ENCODE measurements around the gene PCGF1. TPM values are rescaled to one million over a fixed set of nuclear protein-coding genes. Genes with fewer than 3 reads are reported as not detected.

The PCGF1 gene
- total and polyA plus RNA-seq, 2 of the 13 experiments (the other 11 are each of a cell fraction or from before 2014, with no cell fraction given): 20.4 to 22.6 TPM

DNA sequence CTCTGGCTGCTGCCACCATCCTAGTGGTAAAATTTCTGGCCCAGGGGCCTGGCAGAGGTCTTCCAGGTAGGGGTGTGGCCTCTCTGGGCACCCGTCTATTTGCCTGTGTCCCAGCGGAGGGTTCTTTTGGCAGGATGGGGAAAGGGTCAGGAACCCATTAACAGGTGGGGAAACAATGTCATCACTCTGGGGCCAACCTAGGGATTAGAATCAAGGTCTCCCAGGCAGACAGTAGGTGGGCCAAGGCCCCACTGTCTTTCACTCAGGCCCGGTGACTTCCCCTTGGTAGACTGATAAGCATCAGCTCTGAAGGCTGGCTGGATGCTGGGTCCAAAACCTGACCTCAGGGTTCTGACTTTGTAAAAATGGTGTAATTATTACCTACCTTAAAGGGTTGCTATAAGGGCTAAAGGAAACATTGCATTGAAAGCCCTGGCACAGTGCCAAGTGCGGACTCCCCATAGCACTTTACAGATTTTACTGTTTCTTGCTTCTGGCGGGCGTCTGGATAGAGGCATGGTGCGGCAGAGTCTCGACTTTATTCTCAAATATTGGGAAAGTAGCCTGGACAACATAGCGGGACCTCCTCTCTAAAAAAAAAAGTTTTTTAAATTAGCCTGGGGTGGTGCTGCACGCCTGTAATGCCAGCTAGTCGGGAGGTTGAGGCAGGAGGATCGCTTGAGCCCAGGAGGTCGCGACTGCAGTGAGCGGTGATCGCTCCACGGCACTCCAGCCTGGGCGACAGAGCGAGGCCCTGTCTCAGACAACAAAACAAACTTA is 10.3 kb downstream of the PCGF1 start:
- WGBS (ENCODE audit: low lambda C conversion rate): 41% methylated on average over 18 of the region's 19 CpGs
- Histone ChIP-seq H2AFZ (ENCODE audit: low read length) (no peak overlapping the region), H3K79me2 (ENCODE audit: insufficient read depth, low read length) (peaks cover 13% of the 10 kb centered on the region), H3K27ac (ENCODE audit: extremely low read length, insufficient read depth, low read length) (peak overlapping the region; percentile 70), H3K4me1 (ENCODE audit: insufficient read depth, low read length) (peaks cover 66% of the 10 kb centered on the region), H3K36me3 (replicated peaks in 1 of 2; ENCODE audit: control insufficient read depth in 1 of 2, insufficient read depth in 2 of 2, low read length in 2 of 2) (peaks cover 12 to 21% of the 10 kb centered on the region in 2 experiments), H3K4me3 (replicated peaks in 1 of 3; ENCODE audit: insufficient read depth in 1 of 3, low read depth in 2 of 3, low read length in 3 of 3) (peak overlapping the region; percentile 2 to 66 (median 53); a peak in 5 of 6 replicates), H4K20me1 (ENCODE audit: insufficient read depth, low read length) (no peaks in the 10 kb centered on the region), H3K9me3 (ENCODE audit: low read length) (no peaks in the 10 kb centered on the region), H3K27me3 (ENCODE audit: control insufficient read depth in 1 of 2, insufficient read depth in 2 of 2, low read length in 2 of 2) (no peaks in the 10 kb centered on the region; a peak in 1 of 5 replicates), H3K9ac (ENCODE audit: insufficient read depth, low read depth, low read length) (peak overlapping the region; percentile 41; the same call in 1 of the 2 replicates), H3K4me2 (ENCODE audit: low read depth, low read length) (peak overlapping the region; percentile 92)
- in situ Hi-C loops (cut with HindIII; ENCODE audit: extremely low pct_ligation_motif_present, low pct_unique_long_range_greater_than_20kb) (no loop called here), intact Hi-C loops (cut with micrococcal nuclease; ENCODE audit: unreplicated experiment) (loop anchor here (1.0 to 10.0 kb wide), 2 partner anchors 8 to 1802 kb away; no protein-coding TSS in a partner anchor)
- ChIA-PET POLR2A (interaction anchor here (0.6 to 16.5 kb wide), 10 partner anchors 10 to 106 kb away, joined by 3 to 795 read pairs (median 4); partner anchors contain the start of genes CCDC142, DQX1, MRPL53 and PCGF1), CTCF (ENCODE audit: low intra/inter-chr PET ratio, low total read pairs) (no interaction called here)
- ATAC-seq (peak; percentile 50), FAIRE-seq (peak; percentile 99), DNase-seq (ENCODE audit: low spot score) (peak; percentile 86)
- no TSS peak for BruUV-seq (replicated peaks)
- TF ChIP-seq ZNF264 (CRISPR knock-in tag; IDR thresholded peaks at IDR 0.05): no peak
- peak; percentile 100 for TF ChIP-seq LCORL (IDR thresholded peaks at IDR 0.05)
- peak; percentile 67; the same call in 1 of the 2 replicates for TF ChIP-seq LCORL (CRISPR knock-in tag; IDR thresholded peaks at IDR 0.05)
- TF ChIP-seq POLR2A (IDR thresholded peaks at IDR 0.05; ENCODE audit: insufficient read depth in 1 of 2, low read depth in 2 of 2, low read length in 2 of 2): no peak
- TF ChIP-seq, protein P1, sequence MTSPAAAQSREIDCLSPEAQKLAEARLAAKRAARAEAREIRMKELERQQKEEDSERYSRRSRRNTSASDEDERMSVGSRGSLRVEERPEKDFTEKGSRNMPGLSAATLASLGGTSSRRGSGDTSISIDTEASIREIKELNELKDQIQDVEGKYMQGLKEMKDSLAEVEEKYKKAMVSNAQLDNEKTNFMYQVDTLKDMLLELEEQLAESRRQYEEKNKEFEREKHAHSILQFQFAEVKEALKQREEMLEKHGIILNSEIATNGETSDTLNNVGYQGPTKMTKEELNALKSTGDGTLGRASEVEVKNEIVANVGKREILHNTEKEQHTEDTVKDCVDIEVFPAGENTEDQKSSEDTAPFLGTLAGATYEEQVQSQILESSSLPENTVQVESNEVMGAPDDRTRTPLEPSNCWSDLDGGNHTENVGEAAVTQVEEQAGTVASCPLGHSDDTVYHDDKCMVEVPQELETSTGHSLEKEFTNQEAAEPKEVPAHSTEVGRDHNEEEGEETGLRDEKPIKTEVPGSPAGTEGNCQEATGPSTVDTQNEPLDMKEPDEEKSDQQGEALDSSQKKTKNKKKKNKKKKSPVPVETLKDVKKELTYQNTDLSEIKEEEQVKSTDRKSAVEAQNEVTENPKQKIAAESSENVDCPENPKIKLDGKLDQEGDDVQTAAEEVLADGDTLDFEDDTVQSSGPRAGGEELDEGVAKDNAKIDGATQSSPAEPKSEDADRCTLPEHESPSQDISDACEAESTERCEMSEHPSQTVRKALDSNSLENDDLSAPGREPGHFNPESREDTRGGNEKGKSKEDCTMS (CRISPR knock-in tag; conservative IDR thresholded peaks at IDR 0.05): no peak
- TF ChIP-seq TSC22D2 (CRISPR knock-in tag; IDR thresholded peaks at IDR 0.05; ENCODE audit: borderline replicate concordance): peak; percentile 25; the same call in 1 of the 2 replicates
- TF ChIP-seq ETV5 (CRISPR knock-in tag; IDR thresholded peaks at IDR 0.05; ENCODE audit: borderline replicate concordance): peak; percentile 53; the same call in 1 of the 2 replicates
- TF ChIP-seq RERE (CRISPR knock-in tag; IDR thresholded peaks at IDR 0.05; ENCODE audit: low read depth): no peak
- TF ChIP-seq MEIS1 (CRISPR knock-in tag; IDR thresholded peaks at IDR 0.05; ENCODE audit: borderline replicate concordance): peak; percentile 78; the same call in 1 of the 2 replicates
- no peak for TF ChIP-seq KAT2B (IDR thresholded peaks at IDR 0.05; ENCODE audit: borderline replicate concordance, low read depth, low read length)
- 0 out of 2 replicates have a peak, but pooled peaks have one; percentile 58 for TF ChIP-seq PAF1 (CRISPR knock-in tag; IDR thresholded peaks at IDR 0.05)
- TF ChIP-seq DNMT1 (CRISPR knock-in tag; IDR thresholded peaks at IDR 0.05): no peak
- TF ChIP-seq ZC3H13 (CRISPR knock-in tag; IDR thresholded peaks at IDR 0.05): peak; percentile 86
- peak; percentile 47; the same call in 1 of the 2 replicates for TF ChIP-seq ZNF605 (CRISPR knock-in tag; IDR thresholded peaks at IDR 0.05)
- no peak for TF ChIP-seq ZMYM4 (CRISPR knock-in tag; IDR thresholded peaks at IDR 0.05)
- TF ChIP-seq RFX5 (IDR thresholded peaks at IDR 0.05; ENCODE audit: low read depth, low read length): no peak
